Mesothelial cell of epicardium (in vitro differentiated cells): Measurements from ENCODE around the gene DOCK4. TPM values are rescaled to one million over a fixed set of nuclear protein-coding genes. Genes with fewer than 3 reads are reported as not detected.

Experiments used
- DNase-seq, 2 experiments: peaks; one replicate each; pipeline ENCODE4 v3.0.0; 2021; ENCODE audit warnings: low spot score in 2 of 2; ENCODE audit not compliant: unreplicated experiment in 2 of 2
- H3K27ac Mint-ChIP-seq: 2 replicates; pipeline ENCODE4 v1.8.0; 2021; ENCODE audit warnings: mixed read lengths
- H3K27me3 Mint-ChIP-seq: 2 replicates; pipeline ENCODE4 v1.8.0; 2021; ENCODE audit warnings: low read depth, mixed read lengths
- H3K36me3 Mint-ChIP-seq: 2 replicates; pipeline ENCODE4 v1.8.0; 2021; ENCODE audit warnings: mixed read lengths
- H3K4me1 Mint-ChIP-seq: 2 replicates; pipeline ENCODE4 v1.8.0; 2021; ENCODE audit warnings: mixed read lengths
- H3K4me3 Mint-ChIP-seq: 2 replicates; pipeline ENCODE4 v1.8.0; 2021; ENCODE audit warnings: mild to moderate bottlenecking, moderate library complexity, mixed read lengths
- H3K9me3 Mint-ChIP-seq: 2 replicates; pipeline ENCODE4 v1.8.0; 2021; ENCODE audit warnings: mixed read lengths
- CTCF ChIP-seq: fragments of 200-600 bp; sonication (generic); IDR thresholded peaks from one replicate; pipeline ENCODE4 v1.5.0; 2021; ENCODE audit warnings: antibody characterized with exemption; ENCODE audit not compliant: unreplicated experiment
- total RNA-seq: library from RNA; stranded (reverse); gene quantifications from 3 replicates; pipeline ENCODE4 v1.2.1, GENCODE V29; 2021

DOCK4 gene
- total RNA-seq, 1 donor from 2014 or later = 27.7 TPM

- Mint-ChIP-seq H3K4me1 (peaks cover 19% of the 10 kb centered on the region), H3K27ac (no peak overlapping the region), H3K9me3 (no peaks in the 10 kb centered on the region), H3K27me3 (peaks cover 2% of the 10 kb centered on the region), H3K36me3 (no peaks in the 10 kb centered on the region), H3K4me3 (no peak overlapping the region)
- DNase-seq = no peak
- TF ChIP-seq CTCF = no peak
These were observed 26.0 kb downstream of the DOCK4 start for GRCh38 chr7:112180223-112180622.

GRCh38 chr7:112176693-112177415 is 29.3 kb downstream of the DOCK4 start:
- Mint-ChIP-seq H3K27ac (no peak overlapping the region), H3K9me3 (no peaks in the 10 kb centered on the region), H3K4me3 (no peak overlapping the region), H3K36me3 (no peaks in the 10 kb centered on the region), H3K27me3 (peaks cover 2% of the 10 kb centered on the region), H3K4me1 (peaks cover 10% of the 10 kb centered on the region)
- no peak for TF ChIP-seq CTCF
- no peak for DNase-seq

GRCh38 chr7:112176241-112176640 is 30.0 kb downstream of the DOCK4 start:
- Mint-ChIP-seq H3K27me3 (peaks cover 2% of the 10 kb centered on the region), H3K27ac (no peak overlapping the region), H3K36me3 (no peaks in the 10 kb centered on the region), H3K9me3 (no peaks in the 10 kb centered on the region), H3K4me1 (peaks cover 10% of the 10 kb centered on the region), H3K4me3 (no peak overlapping the region)
- TF ChIP-seq CTCF = no peak
- DNase-seq = no peak

- Mint-ChIP-seq H3K27me3 (peaks cover 2% of the 10 kb centered on the region), H3K9me3 (no peaks in the 10 kb centered on the region), H3K4me3 (no peak overlapping the region), H3K4me1 (peaks cover 10% of the 10 kb centered on the region), H3K27ac (no peak overlapping the region), H3K36me3 (no peaks in the 10 kb centered on the region)
- DNase-seq = no peak
- TF ChIP-seq CTCF = no peak
These were observed 32.0 kb downstream of the DOCK4 start for GRCh38 chr7:112174192-112174591.

- no peak for TF ChIP-seq CTCF
- Mint-ChIP-seq H3K36me3 (peaks cover 2% of the 10 kb centered on the region), H3K4me3 (no peak overlapping the region), H3K27me3 (peaks cover 2% of the 10 kb centered on the region), H3K27ac (no peak overlapping the region), H3K9me3 (no peaks in the 10 kb centered on the region), H3K4me1 (peaks cover 10% of the 10 kb centered on the region)
- DNase-seq = no peak
These were observed 32.7 kb downstream of the DOCK4 start for GRCh38 chr7:112173568-112173905.
